ENCODE results near the gene SUMO1.

- TF ChIP-seq CTCF (IDR thresholded peaks at IDR 0.05), result no peak
- no peak for TF ChIP-seq POLR2A (IDR thresholded peaks at IDR 0.05)
- TF ChIP-seq POLR2AphosphoS5 (IDR thresholded peaks at IDR 0.05), result no peak
These were observed 44.0 kb downstream of the SUMO1 start for GRCh38 chr2:202194418-202194817.

All from breast epithelium (tissue), 3 donors.